Endothelial cell of umbilical vein (primary cell): ENCODE measurements around the gene TLR6. TPM values are rescaled to one million over a fixed set of nuclear protein-coding genes. Genes with fewer than 3 reads are reported as not detected.

ENCODE experiments used
- BruUV-seq: library from RNA; stranded (reverse); fragments of 400-500 nt; replicated peaks from 2 replicates; lab custom pipeline; 2021; lab: Mats Ljungman, UMichigan
- CTCF ChIA-PET: fragments of 300-600, 350-600 bp; sonication (Branson Sonifier 250); formaldehyde crosslinking; loops from one replicate; lab custom pipeline; 2021; ENCODE audit warnings: antibody characterized with exemption, inconsistent platforms; lab: Charles Lee
- POLR2A ChIA-PET: fragments of 300-600, 350-600 bp; sonication (Branson Sonifier 250); formaldehyde crosslinking; loops from one replicate; lab custom pipeline; 2021; ENCODE audit warnings: antibody characterized with exemption, inconsistent platforms; lab: Charles Lee
- DNase-seq: peaks from one replicate; pipeline ENCODE4 v3.0.0-alpha.2; 2011; ENCODE audit warnings: low read depth, low spot score
- FAIRE-seq: peaks from 2 replicates; lab custom pipeline; 2011; peaks lifted over from hg19 to GRCh38; lab: Jason Lieb, UNC
- H2AFZ ChIP-seq: 2 replicates; pipeline ENCODE4 v1.6.0; 2012; ENCODE audit warnings: low read depth, low read length, control low read depth, inconsistent platforms
- H3K27ac ChIP-seq: 2 replicates; pipeline ENCODE4 v1.5.1; 2011; ENCODE audit warnings: low read depth, mild to moderate bottlenecking, control low read depth, low read length, moderate library complexity; ENCODE audit not compliant: insufficient read depth
- H3K27me3 ChIP-seq, 2 experiments: 2 replicates each; pipeline versions ENCODE4 v1.6.0 to v1.6.1; 2011; ENCODE audit warnings: low read length in 2 of 2, mixed read lengths in 1 of 2; ENCODE audit not compliant: control insufficient read depth in 2 of 2, insufficient read depth in 2 of 2
- H3K36me3 ChIP-seq, 2 experiments: 2 replicates in 1 of 2; 3 replicates in 1 of 2; pipeline ENCODE4 v1.5.1; 2011; ENCODE audit warnings: low read length in 2 of 2, mild to moderate bottlenecking in 1 of 2, moderate library complexity in 1 of 2; ENCODE audit not compliant: control insufficient read depth in 2 of 2, insufficient read depth in 2 of 2; ENCODE audit errors: extremely low read depth in 1 of 2
- H3K4me1 ChIP-seq: 3 replicates; pipeline ENCODE4 v1.5.1; 2011; ENCODE audit warnings: mild to moderate bottlenecking, low read length; ENCODE audit not compliant: control insufficient read depth, insufficient read depth; ENCODE audit errors: extremely low read depth
- H3K4me2 ChIP-seq: 2 replicates; pipeline ENCODE4 v1.6.1; 2011; ENCODE audit warnings: low read length, control low read depth, mixed read lengths; ENCODE audit not compliant: insufficient read depth
- H3K4me3 ChIP-seq, 3 experiments: fragments of 200-600 bp in 1 of 3; sonication (generic), shearing (Covaris generic) in 1 of 3; replicated peaks in 1 of 3; 2 replicates each; pipeline ENCODE4 v1.5.1; 2011 to 2016; ENCODE audit warnings: control low read depth in 3 of 3, low read length in 3 of 3, mild to moderate bottlenecking in 2 of 3, inconsistent platforms in 1 of 3, low read depth in 1 of 3, moderate library complexity in 1 of 3; ENCODE audit not compliant: insufficient read depth in 1 of 3
- H3K79me2 ChIP-seq: 2 replicates; pipeline ENCODE4 v1.6.0; 2012; ENCODE audit warnings: low read length, inconsistent platforms; ENCODE audit not compliant: control insufficient read depth, insufficient read depth
- H3K9ac ChIP-seq: replicated peaks from 2 replicates; pipeline ENCODE3; 2011; ENCODE audit warnings: low read length, control low read depth; ENCODE audit not compliant: insufficient read depth; ENCODE audit errors: extremely low read depth
- H3K9me1 ChIP-seq: replicated peaks from 3 replicates; pipeline ENCODE4 v1.6.0; 2011; ENCODE audit warnings: mild to moderate bottlenecking, low read length; ENCODE audit not compliant: control insufficient read depth, insufficient read depth; ENCODE audit errors: extremely low read depth
- H3K9me3 ChIP-seq: replicated peaks from 2 replicates; pipeline ENCODE4 v1.5.1; 2012; ENCODE audit warnings: low read length, inconsistent platforms; ENCODE audit not compliant: control insufficient read depth, insufficient read depth
- H4K20me1 ChIP-seq: replicated peaks from 2 replicates; pipeline ENCODE3; 2011; ENCODE audit warnings: mild to moderate bottlenecking, low read length; ENCODE audit not compliant: control insufficient read depth, insufficient read depth; ENCODE audit errors: extremely low read depth
- CTCF ChIP-seq, 2 donors: IDR thresholded peaks; 1 replicate in 1 of 2; 2 replicates in 1 of 2; pipeline ENCODE4 v1.5.1; 2011; ENCODE audit warnings: low read length in 2 of 2, mild to moderate bottlenecking in 2 of 2, moderate library complexity in 2 of 2, control low read depth in 1 of 2, inconsistent platforms in 1 of 2, low read depth in 1 of 2; ENCODE audit not compliant: insufficient read depth in 1 of 2; ENCODE audit errors: extremely low read depth in 1 of 2
- EZH2 ChIP-seq: IDR thresholded peaks from 2 replicates; pipeline ENCODE4 v1.6.1; 2012; ENCODE audit warnings: borderline replicate concordance, low read depth, mild to moderate bottlenecking, moderate library complexity, low read length, inconsistent platforms; ENCODE audit not compliant: severe bottlenecking
- FOS ChIP-seq: IDR thresholded peaks from 2 replicates; pipeline ENCODE4 v1.6.1; 2011; ENCODE audit warnings: mild to moderate bottlenecking, low read length, moderate library complexity, borderline replicate concordance; ENCODE audit not compliant: insufficient read depth
- MYC ChIP-seq: IDR thresholded peaks from one replicate; pipeline ENCODE4 v1.6.1; 2011; ENCODE audit warnings: mild to moderate bottlenecking, low read depth, low read length
- POLR2A ChIP-seq: IDR thresholded peaks from 2 replicates; pipeline ENCODE4 v1.6.1; 2012; ENCODE audit warnings: low read depth, mild to moderate bottlenecking, control low read depth, low read length
- POLR2AphosphoS5 ChIP-seq: IDR thresholded peaks from 2 replicates; pipeline ENCODE4 v1.6.1; 2012; ENCODE audit warnings: low read depth, mild to moderate bottlenecking, control low read depth, low read length, moderate library complexity; ENCODE audit not compliant: insufficient read depth
- dilution Hi-C: fragments of 300-500 bp; cut with MboI; formaldehyde crosslinking; loops from one replicate; pipeline ENCODE4 v1.15.0; 2019; ENCODE audit warnings: low sequenced_read_pairs; ENCODE audit not compliant: extremely low pct_ligation_motif_present
- intact Hi-C: fragments of 100-400 bp; cut with micrococcal nuclease; formaldehyde crosslinking; loops from one replicate; pipeline ENCODE4 v1.10.0; 2022
- polyA plus RNA-seq, 4 experiments: library from polyadenylated mRNA; depleted of rRNA in 3 of 4; stranded (reverse) in 3 of 4; unstranded in 1 of 4; fragments of >200 nt; gene quantifications; 2 replicates each; pipeline versions ENCODE4 v1.2.1 to v1.2.3, GENCODE V29; 2011 to 2012; ENCODE audit warnings: missing spikeins in 1 of 4
- total RNA-seq: library from RNA; stranded (reverse); gene quantifications from 2 replicates; pipeline ENCODE4 v1.2.3, GENCODE V29; 2021
- TF ChIP-seq, protein P1 (sequence below): IDR thresholded peaks from 2 replicates; pipeline ENCODE4 v1.6.1; 2011; ENCODE audit not compliant: insufficient read depth, insufficient read length

Gene TLR6
- total and polyA plus RNA-seq, 2 donors (not counting 3 experiments of a cell fraction or from before 2014, with no cell fraction given) = 0.19 to 1.7 TPM

GRCh38 chr4:38869511-38869910, 12.9 kb upstream of the TLR6 start:
- FAIRE-seq = peak; percentile 76
- intact Hi-C loops = loop anchor here (5.0 kb wide), 3 partner anchors 173 to 707 kb away; no protein-coding TSS in a partner anchor
- Histone ChIP-seq H3K4me3 (peak overlapping the region in 1 of 3 experiments; percentile 57), H4K20me1 (no peaks in the 10 kb centered on the region), H3K27ac (no peak overlapping the region), H3K79me2 (peaks cover 51% of the 10 kb centered on the region), H3K36me3 (peaks cover 9 to 17% of the 10 kb centered on the region in 2 experiments), H3K27me3 (no peaks in the 10 kb centered on the region), H2AFZ (no peak overlapping the region), H3K4me2 (peak overlapping the region; percentile 62), H3K9me1 (no peaks in the 10 kb centered on the region), H3K4me1 (peaks cover 23% of the 10 kb centered on the region), H3K9ac (peak overlapping the region; percentile 98), H3K9me3 (no peaks in the 10 kb centered on the region)
- POLR2A ChIA-PET = interaction anchor here (1.6 kb wide), 1 partner anchor 20 kb away, joined by 4 read pairs; no protein-coding TSS in a partner anchor
- DNase-seq = peak; percentile 17
- CTCF ChIA-PET = interaction anchor here (0.8 to 2.8 kb wide), 4 partner anchors 9 to 110 kb away, joined by 3 to 9 read pairs (median 4); no protein-coding TSS in a partner anchor
- no peak for TF ChIP-seq FOS
- TF ChIP-seq, protein P1, sequence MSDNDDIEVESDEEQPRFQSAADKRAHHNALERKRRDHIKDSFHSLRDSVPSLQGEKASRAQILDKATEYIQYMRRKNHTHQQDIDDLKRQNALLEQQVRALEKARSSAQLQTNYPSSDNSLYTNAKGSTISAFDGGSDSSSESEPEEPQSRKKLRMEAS = no peak
- BruUV-seq = no TSS peak
- dilution Hi-C loops = no loop called here

DNA sequence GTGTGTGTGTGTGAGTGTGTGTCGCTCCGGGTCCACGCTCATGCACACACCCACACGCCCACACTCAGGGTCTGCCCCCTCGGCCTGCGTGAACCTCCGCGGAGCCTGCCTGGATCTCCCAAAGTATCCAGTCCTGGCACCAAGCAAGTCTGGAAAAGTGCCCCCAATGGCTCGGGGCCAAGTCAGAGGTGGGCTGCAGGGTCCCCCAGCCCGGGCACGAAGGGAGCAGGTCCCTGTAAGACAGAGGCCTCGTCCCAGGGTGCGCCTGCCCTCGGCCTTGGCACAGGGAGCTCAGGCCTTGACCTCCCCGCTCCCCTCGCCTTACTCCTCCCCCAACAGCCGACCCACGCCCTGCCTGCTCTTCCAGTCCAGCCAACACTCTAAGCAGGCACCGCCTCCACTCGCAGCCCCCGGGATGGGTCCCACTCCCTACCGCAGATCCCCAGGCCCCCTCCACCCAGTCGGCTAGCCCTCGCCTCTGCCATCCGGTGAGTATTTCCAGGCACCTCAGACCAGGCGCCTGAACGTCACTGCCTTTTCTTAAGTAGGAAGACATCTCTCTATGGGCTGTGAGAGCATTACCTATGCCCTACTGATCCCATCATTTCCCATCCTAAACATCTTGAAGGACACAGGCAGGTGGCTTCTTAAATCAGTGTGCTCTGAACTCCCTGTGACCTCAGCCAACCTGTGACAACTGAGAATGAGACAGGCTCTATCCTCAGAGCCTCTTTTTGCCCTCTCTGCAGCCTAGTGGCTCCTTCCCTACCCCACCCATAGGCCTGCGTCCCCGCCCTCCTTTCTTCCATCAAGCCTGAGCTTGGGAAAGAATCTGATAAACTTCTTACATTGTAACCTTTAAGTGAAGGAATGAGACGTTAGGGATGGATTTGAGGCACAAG, 11.7 kb upstream of the TLR6 start:
- Histone ChIP-seq H3K9ac (peak overlapping the region; percentile 98), H4K20me1 (no peaks in the 10 kb centered on the region), H3K4me2 (peak overlapping the region; percentile 62), H3K4me3 (peak overlapping the region; percentile 19 to 90 (median 57)), H3K9me1 (no peaks in the 10 kb centered on the region), H3K27ac (peak overlapping the region; percentile 89), H3K36me3 (peaks cover 9 to 17% of the 10 kb centered on the region in 2 experiments), H3K9me3 (no peaks in the 10 kb centered on the region), H3K27me3 (peaks cover 0 to 2% of the 10 kb centered on the region in 2 experiments), H3K4me1 (peaks cover 23% of the 10 kb centered on the region), H2AFZ (peak overlapping the region; percentile 52), H3K79me2 (peaks cover 41% of the 10 kb centered on the region)
- intact Hi-C loops = loop anchor here (5.0 kb wide), 3 partner anchors 174 to 706 kb away; no protein-coding TSS in a partner anchor
- ChIA-PET POLR2A (interaction anchor here (1.6 kb wide), 1 partner anchor 21 kb away, joined by 4 read pairs; no protein-coding TSS in a partner anchor), CTCF (interaction anchor here (1.1 to 2.8 kb wide), 4 partner anchors 21 to 109 kb away, joined by 3 to 9 read pairs (median 3); no protein-coding TSS in a partner anchor)
- DNase-seq (peak; percentile 61), FAIRE-seq (peak; percentile 67)
- no peak for TF ChIP-seq EZH2
- peak; percentile 38 for TF ChIP-seq POLR2AphosphoS5
- peak; percentile 54 for TF ChIP-seq POLR2A
- no peak for TF ChIP-seq CTCF (IDR thresholded peaks at IDR 0.05; ENCODE audit: extremely low read depth in 1 of 2, insufficient read depth in 1 of 2, low read depth in 1 of 2, low read length in 2 of 2)
- TF ChIP-seq MYC = no peak
- BruUV-seq = TSS peak; percentile 57
- dilution Hi-C loops = no loop called here
